ENCODE measurements around the gene CXCL17.
A peak's percentile ranks its signal among the peaks of the same experiment; 100 is the strongest.

The CXCL17 gene

GRCh38 chr19:42401365-42402303 is 41.1 kb downstream of the CXCL17 start:
- peak; percentile 49 to 67 for DNase-seq (ENCODE audit: low read depth in 2 of 2, low spot score in 1 of 2)

GRCh38 chr19:42400404-42400803 is 42.3 kb downstream of the CXCL17 start:
- DNase-seq (ENCODE audit: low read depth in 2 of 2, low spot score in 1 of 2), result no peak

GRCh38 chr19:42397263-42398166 is 45.2 kb downstream of the CXCL17 start:
- no peak for DNase-seq (ENCODE audit: low read depth in 2 of 2, low spot score in 1 of 2)

GRCh38 chr19:42396381-42397262 is 46.1 kb downstream of the CXCL17 start:
- peak; percentile 71 to 87 for DNase-seq (ENCODE audit: low read depth in 2 of 2, low spot score in 1 of 2)

GRCh38 chr19:42394751-42395150 is 48.0 kb downstream of the CXCL17 start:
- DNase-seq (ENCODE audit: low read depth in 2 of 2, low spot score in 1 of 2), result no peak

GRCh38 chr19:42392165-42392564 is 50.6 kb downstream of the CXCL17 start:
- no peak for DNase-seq (ENCODE audit: low read depth in 2 of 2, low spot score in 1 of 2)

GRCh38 chr19:42389899-42390298 is 52.8 kb downstream of the CXCL17 start, which contains the start of gene CNFN:
CNFN (minus strand) TSS chr19:42390297; CDS start chr19:42389037, 1,260 bp downstream.
- DNase-seq (ENCODE audit: low read depth in 2 of 2, low spot score in 1 of 2), result no peak

GRCh38 chr19:42388851-42389489 is 53.8 kb downstream of the CXCL17 start:
- DNase-seq (ENCODE audit: low read depth in 2 of 2, low spot score in 1 of 2), result no peak

GRCh38 chr19:42386974-42387707 is 55.6 kb downstream of the CXCL17 start:
- peak; percentile 22 to 27 for DNase-seq (ENCODE audit: low read depth in 2 of 2, low spot score in 1 of 2)

GRCh38 chr19:42380155-42380554 is 62.6 kb downstream of the CXCL17 start:
- DNase-seq (ENCODE audit: low read depth in 2 of 2, low spot score in 1 of 2), result no peak

All from stimulated activated CD8-positive, alpha-beta memory T cell treated with anti-CD3 and anti-CD28 coated beads, Interleukin-4, amount 100 ng/mL, for 4 hours (primary cell).